Loucy (cell line): ENCODE measurements around the gene PIGP.

Experiments
- EZH2phosphoT487 ChIP-seq: fragments of 200-600 bp; IDR thresholded peaks from 2 replicates; pipeline ENCODE4 v1.6.1; 2018; ENCODE audit warnings: antibody characterized with exemption, mild to moderate bottlenecking, moderate library complexity, borderline replicate concordance
- TF ChIP-seq, protein P1 (sequence below): fragments of 200-600 bp; sonication (generic); conservative IDR thresholded peaks from 2 replicates; pipeline ENCODE4 v1.5.1; 2014; ENCODE audit warnings: mild to moderate bottlenecking, antibody characterized with exemption, low read length

DNA sequence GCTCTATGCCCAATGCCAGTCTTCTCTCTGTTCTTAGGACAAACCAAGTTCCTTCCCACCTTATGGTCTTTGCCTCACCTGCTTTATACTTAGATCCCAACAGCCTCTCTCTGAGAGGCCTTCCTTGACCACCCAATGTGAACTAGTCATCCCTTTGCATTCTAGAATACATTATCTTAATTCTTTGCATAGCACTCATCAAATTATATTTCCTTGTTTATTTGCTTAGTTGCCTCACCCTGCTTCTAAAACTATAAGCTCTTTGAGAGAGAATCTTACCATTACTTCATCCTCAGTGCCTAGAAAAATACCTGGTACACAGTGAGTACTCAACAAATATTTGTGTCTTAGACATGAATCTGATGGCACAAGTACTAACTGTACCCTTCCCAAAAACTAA lies 8.0 kb downstream of the PIGP start:
- TF ChIP-seq, protein P1, sequence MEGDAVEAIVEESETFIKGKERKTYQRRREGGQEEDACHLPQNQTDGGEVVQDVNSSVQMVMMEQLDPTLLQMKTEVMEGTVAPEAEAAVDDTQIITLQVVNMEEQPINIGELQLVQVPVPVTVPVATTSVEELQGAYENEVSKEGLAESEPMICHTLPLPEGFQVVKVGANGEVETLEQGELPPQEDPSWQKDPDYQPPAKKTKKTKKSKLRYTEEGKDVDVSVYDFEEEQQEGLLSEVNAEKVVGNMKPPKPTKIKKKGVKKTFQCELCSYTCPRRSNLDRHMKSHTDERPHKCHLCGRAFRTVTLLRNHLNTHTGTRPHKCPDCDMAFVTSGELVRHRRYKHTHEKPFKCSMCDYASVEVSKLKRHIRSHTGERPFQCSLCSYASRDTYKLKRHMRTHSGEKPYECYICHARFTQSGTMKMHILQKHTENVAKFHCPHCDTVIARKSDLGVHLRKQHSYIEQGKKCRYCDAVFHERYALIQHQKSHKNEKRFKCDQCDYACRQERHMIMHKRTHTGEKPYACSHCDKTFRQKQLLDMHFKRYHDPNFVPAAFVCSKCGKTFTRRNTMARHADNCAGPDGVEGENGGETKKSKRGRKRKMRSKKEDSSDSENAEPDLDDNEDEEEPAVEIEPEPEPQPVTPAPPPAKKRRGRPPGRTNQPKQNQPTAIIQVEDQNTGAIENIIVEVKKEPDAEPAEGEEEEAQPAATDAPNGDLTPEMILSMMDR: no peak
- no peak for TF ChIP-seq EZH2phosphoT487
